ENCODE measurements around the gene RPL36AL.
"Not testable (repeated sequence)": the region's sequence is repeated elsewhere in the genome, so short reads cannot be mapped to it uniquely, and the experiment has no call there.

The RPL36AL gene

DNA sequence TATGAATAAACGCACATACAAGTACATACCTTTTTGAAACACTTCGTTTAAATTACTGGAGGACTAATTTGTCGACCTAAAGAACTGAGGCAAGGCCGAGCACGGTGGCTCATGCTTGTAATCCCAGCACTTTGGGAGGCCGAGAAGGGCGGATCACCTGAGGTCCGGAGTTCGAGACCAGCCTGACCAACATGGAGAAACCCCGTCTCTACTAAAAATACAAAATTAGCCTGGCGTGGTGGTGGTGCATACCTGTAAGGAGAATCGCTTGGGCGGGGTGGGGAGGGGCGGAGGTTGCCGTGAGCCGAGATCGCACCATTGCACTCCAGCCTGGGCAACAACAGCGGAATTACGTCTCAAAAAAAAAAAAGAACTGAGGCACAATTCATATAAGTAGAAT lies 1.2 kb downstream of the RPL36AL start:
- DNase-seq, result not testable (repeated sequence)

DNA sequence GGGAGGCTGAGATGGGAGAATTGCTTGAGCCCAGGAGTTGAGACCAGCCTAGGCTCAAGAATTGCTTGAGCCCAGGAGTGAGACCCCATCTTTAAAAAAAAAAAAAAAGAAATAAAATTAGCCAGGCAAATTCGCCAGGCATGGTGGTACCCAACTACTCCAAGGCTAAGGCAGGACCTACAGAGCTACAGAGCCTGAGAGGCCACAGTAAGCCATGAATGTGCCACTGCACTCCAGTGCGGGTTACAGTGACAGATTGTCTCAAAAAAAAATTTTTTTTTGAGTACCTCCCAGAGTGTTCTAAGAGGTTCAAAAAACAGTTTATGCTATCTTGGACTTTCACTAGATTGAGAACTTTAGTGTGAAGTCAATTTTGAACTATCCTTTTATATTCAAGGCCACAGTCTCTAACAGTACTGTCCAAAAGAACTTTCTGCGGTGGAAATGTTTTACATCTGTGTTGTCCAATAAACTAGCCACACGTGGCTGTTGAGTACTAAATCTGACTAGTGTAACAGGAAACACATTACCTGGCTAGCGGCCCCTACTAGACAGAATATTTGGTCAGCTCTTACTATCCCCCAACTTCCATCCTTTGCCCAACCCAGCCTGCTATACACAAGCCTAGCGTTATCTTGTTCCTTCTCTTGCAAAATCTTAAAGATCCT lies 2.4 kb downstream of the RPL36AL start:
- no peak for DNase-seq

DNA sequence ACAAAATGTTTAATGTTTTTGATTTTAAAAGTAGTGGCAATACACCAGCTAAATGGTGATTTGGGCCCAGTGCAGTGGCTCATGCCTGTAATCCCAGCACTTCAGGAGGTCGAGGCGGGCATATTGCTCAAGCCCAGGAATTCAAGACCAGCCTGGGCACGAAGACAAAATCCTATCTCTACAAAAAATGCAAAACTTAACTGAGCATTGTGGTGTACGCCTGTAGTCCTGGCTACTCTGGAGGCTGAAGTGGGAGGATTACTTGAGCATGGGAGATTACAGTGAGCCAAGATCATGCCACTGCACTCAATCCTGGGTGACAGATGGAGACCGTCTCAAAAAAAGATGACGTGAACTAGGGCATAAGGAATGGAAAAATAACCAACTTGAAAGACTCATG lies 4.7 kb downstream of the RPL36AL start:
- DNase-seq, result no peak

DNA sequence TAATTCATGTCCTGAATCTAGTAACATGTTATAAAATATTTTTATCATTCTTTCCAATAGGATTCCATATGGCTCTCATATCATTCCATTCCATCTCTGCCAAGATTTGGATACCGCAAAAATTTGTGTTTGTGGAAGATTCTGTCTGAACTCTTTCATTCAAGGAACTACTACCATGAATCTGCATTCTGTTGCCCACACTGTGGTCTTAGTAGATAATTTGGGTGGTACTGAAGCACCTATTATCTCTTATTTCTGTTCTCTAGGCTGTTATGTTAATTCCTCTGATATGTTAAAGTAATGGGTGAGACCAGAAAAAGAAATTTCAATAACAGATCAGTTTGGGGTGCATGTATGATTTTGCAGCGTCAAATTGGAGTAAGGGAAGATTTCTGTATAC lies 6.2 kb downstream of the RPL36AL start:
- DNase-seq, result no peak

GRCh38 chr14:49612671-49613070 lies 7.8 kb downstream of the RPL36AL start:
- no peak for DNase-seq

DNA sequence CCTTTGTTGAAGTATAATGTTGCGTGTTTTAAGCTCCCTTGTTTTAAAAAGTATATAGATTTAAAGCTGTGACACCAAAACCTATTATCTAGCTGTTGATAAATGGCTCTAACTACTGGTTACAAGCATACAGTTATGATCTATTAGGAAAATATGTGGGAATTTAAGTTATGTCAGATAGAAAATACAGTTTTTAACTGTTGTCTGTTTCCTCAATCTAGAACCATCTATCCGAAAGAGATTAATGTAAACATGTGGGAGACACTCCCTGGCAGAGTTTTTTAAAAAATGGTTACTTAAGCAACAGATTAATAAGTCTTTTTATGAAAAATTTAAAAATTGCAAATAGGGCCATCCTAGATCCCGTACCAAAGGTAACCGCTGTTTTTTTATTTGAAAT lies 8.2 kb downstream of the RPL36AL start:
- DNase-seq, result no peak

DNA sequence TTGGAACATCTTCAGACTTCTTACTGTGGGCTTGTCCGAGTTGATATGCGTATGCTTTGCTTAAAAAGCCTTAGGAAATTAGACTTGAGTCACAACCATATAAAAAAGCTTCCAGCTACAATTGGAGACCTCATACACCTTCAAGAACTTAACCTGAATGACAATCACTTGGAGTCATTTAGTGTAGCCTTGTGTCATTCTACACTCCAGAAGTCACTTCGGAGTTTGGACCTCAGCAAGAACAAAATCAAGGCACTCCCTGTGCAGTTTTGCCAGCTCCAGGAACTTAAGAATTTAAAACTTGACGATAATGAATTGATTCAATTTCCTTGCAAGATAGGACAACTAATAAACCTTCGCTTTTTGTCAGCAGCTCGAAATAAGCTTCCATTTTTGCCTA lies 12.8 kb downstream of the RPL36AL start:
- no peak for DNase-seq

DNA sequence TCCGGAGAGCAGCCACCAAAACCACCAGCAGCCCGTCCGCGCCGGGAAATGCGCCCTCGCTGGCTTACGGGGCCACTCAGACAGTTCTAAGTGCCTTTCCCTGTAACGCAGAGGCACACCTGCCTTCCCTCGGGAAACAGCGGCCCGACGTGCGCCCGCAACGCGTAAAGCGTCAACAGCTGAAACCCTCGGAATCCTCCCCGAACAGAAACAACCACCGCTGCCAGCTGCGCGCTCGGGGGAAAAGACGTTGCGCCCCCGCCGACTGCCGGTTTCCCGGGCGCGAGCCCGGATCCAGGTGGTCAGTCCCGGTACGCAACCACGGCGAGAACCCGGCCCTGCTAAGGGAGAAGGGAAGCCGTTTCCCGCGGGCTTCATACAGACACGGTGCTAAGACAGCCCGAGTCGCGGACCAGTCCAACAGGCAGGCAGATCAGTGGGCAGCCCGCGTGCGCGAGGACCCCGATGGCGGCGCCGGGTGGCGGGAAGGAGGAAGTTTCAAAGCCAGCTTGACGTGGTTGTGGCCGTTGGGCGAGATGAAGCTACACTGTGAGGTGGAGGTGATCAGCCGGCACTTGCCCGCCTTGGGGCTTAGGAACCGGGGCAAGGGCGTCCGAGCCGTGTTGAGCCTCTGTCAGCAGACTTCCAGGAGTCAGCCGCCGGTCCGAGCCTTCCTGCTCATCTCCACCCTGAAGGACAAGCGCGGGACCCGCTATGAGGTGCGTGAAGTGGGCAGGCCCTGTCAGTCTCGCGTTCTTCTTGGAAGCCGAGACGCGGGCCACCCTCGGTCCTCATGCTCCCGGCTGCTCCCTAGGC lies 21.7 kb downstream of the RPL36AL start, which contains the start of gene LRR1:
Gene LRR1, plus strand, starts transcription at position 456 of the 816 bp plus-strand sequence. Its CDS starts 81 bp downstream, at position 537.
- peak; percentile 87 for DNase-seq

GRCh38 chr14:49598189-49598484 lies 22.3 kb downstream of the RPL36AL start:
- DNase-seq, result no peak

DNA sequence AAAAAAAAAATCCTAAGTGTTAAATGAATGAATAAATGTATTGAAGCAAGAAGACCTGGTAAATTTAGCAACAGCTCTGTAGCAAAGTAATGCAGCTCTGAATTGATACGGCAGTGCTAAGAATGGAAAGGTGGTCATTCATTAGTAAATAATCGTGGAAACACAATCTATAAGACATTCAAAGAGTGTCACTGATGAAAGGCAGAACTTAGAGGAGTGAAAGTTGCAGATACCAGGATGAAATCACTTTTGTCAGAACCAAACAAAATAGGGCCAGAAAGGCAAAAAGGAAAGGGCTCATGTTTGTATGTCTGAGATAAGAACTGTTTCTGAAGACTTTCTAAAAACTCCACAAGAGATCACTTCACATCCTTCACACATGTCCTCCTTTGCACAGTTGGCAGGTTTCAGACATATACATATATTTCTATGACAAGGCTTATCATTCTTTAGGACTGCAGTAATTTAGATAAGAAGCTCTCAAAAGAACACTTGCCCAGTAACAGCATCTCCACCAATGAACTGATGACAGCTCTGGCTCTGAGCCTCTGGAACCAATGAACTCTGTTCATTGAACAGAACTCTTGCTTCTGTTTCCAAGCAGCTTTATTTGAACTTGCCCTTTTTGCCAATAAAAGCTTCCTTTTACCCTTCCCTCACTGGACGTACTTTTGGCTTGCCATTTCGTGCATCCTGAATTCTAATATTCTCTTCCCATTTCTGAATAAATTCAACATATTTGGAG lies 25.9 kb downstream of the RPL36AL start:
- no peak for DNase-seq

DNA sequence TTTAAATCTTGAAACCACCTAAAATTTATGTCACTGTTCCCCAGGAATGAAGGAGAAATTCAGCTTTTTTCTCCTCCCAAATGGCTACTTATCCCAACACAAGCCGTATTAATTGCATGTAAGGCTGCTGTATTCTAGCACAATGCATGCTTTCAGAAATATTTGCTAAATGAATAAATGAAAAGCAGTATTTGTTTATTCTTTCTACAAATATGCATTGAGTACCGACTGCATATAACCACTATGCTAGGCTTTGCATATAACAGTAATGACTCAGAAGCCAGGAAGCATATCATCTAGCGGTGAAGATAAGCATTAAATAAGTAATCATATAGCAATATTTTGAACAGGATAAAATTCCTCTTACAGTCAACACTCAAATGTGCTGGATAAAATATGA lies 27.4 kb downstream of the RPL36AL start:
- DNase-seq, result no peak

DNA sequence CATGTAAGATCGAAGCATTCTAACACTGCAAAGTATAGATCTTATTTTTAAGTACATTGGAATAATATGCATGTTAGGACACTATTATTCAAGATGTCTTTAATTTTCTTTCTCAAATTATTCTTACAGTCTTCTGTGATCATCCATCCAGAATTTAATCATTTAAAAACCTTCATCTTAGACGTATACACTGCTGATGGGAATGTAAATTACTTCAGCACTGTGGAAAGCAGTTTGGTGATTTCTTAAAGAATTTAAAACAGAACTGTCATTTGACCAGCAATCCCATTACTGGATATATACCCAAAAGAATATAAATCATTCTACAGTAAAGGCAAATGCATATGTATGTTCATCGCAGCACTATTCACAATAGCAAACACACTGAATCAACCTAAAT lies 31.0 kb downstream of the RPL36AL start:
- DNase-seq, result no peak

DNA sequence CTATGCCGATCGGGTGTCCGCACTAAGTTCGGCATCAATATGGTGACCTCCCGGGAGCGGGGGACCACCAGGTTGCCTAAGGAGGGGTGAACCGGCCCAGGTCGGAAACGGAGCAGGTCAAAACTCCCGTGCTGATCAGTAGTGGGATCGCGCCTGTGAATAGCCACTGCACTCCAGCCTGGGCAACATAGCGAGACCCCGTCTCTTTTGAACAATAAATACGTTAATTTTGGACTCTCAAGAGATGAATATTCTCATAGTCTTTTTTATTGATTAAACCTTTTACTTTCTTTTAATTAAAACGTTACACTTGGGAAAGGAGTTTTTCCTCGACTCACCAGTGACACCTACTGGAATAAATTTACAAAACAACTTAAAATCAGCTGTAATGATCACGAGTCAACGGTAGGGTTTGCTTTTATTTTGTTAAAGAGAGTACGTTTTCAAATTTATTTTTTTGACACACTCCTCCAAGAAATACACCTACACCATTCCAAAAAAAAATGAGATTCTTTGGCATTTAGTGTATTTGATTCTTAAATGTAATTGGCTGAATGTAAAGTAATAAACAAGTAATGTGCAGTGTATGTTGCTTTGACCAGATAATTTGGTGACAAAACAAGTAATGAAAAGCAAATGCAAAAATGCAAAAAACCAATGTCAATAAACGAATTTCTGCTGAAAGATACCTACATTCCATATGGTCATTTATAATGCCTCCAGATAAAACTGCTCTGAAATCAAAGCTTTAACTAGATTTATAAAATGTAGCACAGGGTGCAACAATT lies 33.6 kb downstream of the RPL36AL start:
- peak; percentile 78 for DNase-seq

DNA sequence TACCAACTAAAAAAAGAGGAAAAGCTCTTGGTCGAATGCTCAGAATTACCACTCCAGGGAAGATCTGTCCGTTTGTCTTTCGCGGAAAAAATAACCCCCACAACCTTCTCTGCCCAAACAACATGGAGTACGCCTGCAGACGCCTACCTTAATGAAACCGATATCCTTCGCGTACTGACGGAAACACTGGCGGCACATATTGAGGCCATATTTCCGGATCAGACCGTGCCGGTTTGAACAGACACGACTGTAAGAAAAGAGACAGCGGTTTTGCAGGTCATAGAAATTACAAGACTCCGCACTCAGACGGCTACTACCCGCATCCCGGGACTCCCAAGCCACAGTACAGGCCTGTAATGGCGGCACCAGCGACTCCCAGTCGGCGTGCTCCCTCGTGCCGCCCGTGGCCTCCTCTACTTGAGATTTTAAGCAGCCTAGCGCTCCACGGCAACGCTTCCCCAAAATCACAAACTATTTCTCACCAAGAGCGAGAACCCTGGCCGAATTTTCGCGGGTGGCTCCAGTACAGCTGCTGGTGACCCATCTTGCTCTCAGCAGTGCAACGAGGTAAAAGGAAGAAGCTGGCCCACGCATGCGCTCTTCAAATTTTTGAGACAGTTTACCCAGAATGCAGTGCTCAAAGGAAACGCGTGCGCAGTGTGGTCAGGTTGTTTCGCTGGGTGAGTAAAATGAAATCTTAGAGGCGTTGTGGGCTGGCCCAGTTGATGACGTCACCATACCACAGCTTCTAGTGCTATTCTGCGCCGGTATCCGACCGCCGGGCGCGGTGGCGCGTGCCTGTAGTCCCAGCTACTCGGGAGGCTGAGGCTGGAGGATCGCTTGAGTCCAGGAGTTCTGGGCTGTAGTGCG lies 34.4 kb downstream of the RPL36AL start, which contains the start of gene RPS29:
Gene RPS29, minus strand, starts transcription at position 578 of the 870 bp plus-strand sequence. Its CDS starts 34 bp downstream, at position 544.
- DNase-seq, result peak; percentile 99

DNA sequence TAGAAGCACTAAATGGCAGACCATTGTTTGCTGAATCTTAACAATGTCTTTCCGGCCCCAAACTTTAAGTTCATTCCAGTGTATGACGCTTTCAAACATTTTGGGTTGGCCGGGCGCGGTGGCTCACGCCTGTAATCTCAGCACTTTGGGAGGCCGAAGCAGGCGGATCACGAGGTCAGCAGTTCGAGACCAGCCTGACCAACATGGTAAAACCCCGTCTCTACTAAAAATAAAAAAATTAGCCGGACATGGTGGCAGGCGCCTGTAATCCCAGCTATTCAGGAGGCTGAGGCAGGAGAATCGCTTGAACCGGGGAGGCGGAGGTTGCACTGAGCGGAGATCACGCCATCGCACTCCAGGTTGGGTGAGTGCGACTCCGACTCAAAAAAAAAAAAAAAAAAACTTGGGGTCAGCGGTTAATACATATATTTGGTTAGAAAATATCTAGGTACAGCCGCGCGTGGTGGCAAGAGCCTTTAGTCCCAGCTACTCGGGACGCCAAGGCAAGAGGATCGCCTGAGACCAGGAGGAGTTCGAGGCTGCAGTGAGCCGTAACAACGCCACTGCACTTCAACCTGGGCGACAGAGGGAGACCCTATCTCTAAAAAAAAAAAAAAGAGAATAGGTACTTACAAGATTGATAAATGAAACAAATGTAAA lies 35.3 kb downstream of the RPL36AL start:
- peak; percentile 58 for DNase-seq

DNA sequence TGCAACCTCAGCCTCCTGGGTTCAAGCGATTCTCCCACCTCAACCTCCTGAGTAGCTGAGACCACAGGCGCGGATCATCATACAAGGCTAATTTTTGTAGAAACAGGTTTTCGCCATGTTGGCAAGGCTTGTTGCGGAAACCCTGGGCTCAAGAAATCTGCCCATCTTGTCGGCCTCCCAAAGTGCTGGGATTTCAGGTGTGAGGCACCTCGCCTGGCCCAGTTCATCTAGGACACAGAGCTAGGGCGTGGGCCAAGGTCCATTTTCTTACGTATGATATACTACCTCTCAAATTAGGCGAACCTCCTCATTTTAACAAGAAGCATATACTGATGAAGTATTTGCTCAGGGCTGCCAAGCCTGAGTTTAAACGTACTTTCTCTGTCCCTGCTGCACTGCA lies 36.4 kb downstream of the RPL36AL start:
- DNase-seq, result no peak

DNA sequence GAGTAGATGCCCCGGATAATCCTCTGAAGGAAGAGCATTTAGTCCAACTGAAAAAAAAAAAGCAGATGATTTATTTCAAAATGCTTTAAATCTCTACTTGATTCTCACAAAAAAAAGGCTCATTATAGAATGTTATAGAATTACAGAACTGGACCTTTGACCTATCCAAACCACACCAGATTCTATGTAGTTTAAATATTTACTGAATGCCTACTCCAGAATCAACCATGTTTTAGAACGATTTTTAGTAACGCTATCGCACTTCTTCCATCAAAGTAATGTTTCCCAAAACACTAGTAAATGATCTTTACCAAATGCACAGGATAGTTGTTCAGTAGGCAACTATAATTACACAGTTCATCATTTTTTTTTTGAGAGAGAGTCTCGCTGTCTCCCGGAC lies 36.8 kb downstream of the RPL36AL start:
- no peak for DNase-seq

DNA sequence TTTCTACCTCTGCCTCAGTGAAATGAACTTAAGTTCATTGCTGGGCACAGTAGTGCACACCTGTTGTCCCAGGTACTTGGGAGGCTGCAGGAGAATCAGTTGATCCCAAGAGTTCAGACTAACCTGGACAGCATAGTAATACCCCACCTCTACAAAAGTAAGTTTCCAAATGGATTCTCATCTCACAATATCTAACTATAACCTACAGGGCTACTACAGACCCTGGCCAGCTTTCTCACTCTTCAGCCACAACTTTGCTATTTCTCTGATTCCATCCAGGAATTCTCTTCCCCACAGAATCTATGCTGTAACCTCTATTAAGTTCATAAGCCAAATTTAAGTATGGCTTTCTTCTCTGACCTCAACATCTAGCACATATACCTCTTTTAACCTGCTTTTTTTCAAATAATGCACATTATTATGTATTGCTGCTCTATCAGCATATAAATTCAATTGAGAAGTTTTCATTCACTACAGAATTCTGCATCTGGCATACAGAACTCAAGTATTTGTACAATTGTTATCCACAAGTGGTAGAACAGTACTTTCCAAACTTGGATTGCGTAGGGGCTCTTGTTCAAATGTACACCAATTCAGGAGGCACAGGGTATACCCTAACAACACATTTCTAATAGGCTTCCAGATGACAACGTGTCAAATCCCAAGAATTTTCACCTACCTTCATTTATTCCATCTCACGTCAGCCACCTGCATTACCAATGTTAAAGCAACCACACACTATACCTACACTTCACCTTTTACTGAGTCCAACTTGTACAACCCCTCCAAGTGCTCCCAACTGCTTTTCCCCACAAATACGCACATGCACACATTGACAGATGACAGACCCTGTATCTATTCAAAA lies 38.1 kb downstream of the RPL36AL start:
- DNase-seq, result no peak

- no peak for DNase-seq
These were observed 39.0 kb downstream of the RPL36AL start for GRCh38 chr14:49581209-49582112.

Data from activated CD4-positive, alpha-beta T cell treated with anti-CD3 and anti-CD28 coated beads, Interleukin-2, amount 50 U/mL, for 16 hours (primary cell).